Activated naive CD8-positive, alpha-beta T cell (primary cell): Measurements from ENCODE around the gene RIMS3.

ENCODE experiments used
- H3K27ac Mint-ChIP-seq: one replicate; pipeline ENCODE4 v1.8.0; 2021; ENCODE audit warnings: mixed read lengths
- H3K27me3 Mint-ChIP-seq: one replicate; pipeline ENCODE4 v1.8.0; 2021; ENCODE audit warnings: mixed read lengths
- H3K36me3 Mint-ChIP-seq: one replicate; pipeline ENCODE4 v1.8.0; 2021; ENCODE audit warnings: mixed read lengths
- H3K4me1 Mint-ChIP-seq: one replicate; pipeline ENCODE4 v1.8.0; 2021; ENCODE audit warnings: low read depth, mixed read lengths
- H3K4me3 Mint-ChIP-seq: one replicate; pipeline ENCODE4 v1.8.0; 2021; ENCODE audit warnings: mild to moderate bottlenecking, mixed read lengths
- H3K9me3 Mint-ChIP-seq: one replicate; pipeline ENCODE4 v1.8.0; 2021; ENCODE audit warnings: low read depth, mixed read lengths

The RIMS3 gene

DNA sequence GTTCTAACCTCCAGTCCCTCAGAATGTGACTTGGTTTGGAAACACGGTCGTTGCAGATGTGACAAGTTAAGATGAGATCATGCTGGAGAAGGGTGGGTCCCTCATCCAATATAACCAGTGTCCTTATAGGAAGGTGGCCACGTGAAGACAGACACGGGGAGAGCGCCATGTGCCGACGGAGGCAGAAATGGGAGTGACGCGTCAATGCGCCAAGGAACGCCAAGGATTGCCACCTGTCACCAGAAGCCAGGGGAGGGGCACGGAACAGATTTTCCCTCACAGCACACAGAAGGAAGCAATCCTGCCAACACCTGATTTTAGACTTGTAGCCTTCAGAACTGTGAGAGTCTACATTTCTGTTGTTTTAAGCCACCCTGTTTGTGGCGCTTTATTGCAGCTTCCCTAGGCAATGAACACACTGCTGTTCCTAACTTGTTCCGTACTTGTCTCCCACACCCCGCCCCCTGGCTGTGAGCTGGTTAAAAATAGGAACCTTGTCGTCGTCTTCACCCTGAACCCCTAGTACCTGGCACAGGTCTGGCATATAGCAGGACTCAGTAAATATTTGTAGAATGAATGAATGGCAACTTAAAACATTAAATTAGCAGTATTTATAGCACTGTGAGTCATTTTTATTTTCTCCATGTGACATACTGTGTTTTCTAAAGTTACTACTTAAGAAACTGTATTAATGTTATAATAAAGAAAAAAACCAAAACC is 14.2 kb downstream of the RIMS3 start:
- Mint-ChIP-seq H3K4me1 (peaks cover 11% of the 10 kb centered on the region), H3K9me3 (no peaks in the 10 kb centered on the region), H3K27me3 (peaks cover 6% of the 10 kb centered on the region), H3K27ac (no peak overlapping the region), H3K36me3 (peaks cover 5% of the 10 kb centered on the region), H3K4me3 (no peak overlapping the region)

DNA sequence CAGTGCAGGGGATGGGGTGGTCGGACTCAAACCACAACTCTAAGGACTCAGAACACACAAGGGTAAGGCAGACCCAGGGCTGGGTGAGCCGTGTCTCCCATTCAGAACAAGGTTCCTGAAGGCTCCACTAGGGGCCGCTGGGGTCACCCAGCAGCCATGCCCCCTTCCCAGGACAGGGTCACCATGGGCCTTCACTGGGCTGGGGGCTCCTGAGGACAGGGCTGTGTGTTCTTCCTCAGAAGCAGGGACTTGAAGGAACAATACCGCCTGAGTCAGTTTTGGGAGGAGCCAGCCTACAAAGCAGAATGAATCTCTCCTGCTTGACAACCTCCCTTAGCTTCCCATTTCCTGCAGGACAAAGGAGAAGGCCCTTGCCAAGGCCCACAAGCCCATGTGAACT is 15.4 kb downstream of the RIMS3 start:
- Mint-ChIP-seq H3K4me3 (no peak overlapping the region), H3K27ac (no peak overlapping the region), H3K36me3 (peaks cover 10% of the 10 kb centered on the region), H3K4me1 (peaks cover 11% of the 10 kb centered on the region), H3K27me3 (peaks cover 6% of the 10 kb centered on the region), H3K9me3 (no peaks in the 10 kb centered on the region)

DNA sequence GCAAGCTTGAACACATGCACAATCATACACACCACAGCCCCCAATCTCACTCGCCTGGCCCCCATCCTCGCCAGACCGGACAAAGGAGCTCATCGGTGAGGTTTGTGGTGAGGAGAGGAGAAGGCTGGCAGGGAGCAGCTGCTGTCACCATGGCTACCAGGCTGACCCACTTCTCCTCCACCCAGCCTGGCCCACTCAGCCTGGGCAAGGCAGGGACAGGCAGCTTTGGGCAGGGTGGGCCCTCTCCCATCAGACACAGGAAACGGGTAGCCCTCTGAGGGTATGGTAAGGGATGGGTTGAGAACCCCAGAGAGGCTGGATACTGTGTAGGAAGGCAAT is 15.9 kb downstream of the RIMS3 start:
- peaks cover 6% of the 10 kb centered on the region for H3K27me3 Mint-ChIP-seq
- H3K36me3 Mint-ChIP-seq = peaks cover 11% of the 10 kb centered on the region
- H3K4me1 Mint-ChIP-seq = peaks cover 11% of the 10 kb centered on the region
- H3K27ac Mint-ChIP-seq = no peak overlapping the region
- no peak overlapping the region for H3K4me3 Mint-ChIP-seq
- no peaks in the 10 kb centered on the region for H3K9me3 Mint-ChIP-seq

DNA sequence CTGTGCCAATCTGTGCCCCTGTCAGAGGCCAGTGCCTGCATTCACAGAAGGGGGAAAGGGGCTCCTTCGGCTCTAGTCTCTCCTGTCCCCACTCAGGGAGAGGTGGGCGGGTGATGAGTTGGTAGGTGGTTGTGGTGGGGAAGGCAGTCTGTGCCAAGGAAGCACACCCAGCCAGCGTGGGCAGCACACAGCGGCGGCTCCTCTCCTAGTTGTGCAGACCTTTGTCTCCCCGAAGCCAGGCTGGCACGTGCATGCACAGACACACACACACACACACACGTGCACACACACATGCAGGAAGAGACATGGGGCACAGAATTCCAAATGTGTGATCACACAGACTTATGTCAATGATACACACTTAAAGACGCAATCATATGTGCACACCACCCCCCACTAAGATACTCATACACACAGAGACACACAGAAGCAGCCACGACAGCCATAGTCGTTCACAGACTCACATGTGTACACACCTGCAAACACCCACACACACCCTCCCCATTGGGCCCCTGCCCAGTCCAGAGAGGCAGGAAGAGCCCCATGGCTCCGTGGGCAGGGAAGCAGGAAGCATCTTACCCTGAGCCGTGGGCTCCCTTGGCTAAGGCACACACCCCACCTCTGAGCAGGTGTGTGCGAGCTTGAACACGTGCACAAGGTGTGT is 16.4 kb downstream of the RIMS3 start:
- Mint-ChIP-seq H3K27me3 (peaks cover 2% of the 10 kb centered on the region), H3K4me1 (peaks cover 11% of the 10 kb centered on the region), H3K27ac (no peak overlapping the region), H3K4me3 (no peak overlapping the region), H3K36me3 (peaks cover 11% of the 10 kb centered on the region), H3K9me3 (no peaks in the 10 kb centered on the region)

DNA sequence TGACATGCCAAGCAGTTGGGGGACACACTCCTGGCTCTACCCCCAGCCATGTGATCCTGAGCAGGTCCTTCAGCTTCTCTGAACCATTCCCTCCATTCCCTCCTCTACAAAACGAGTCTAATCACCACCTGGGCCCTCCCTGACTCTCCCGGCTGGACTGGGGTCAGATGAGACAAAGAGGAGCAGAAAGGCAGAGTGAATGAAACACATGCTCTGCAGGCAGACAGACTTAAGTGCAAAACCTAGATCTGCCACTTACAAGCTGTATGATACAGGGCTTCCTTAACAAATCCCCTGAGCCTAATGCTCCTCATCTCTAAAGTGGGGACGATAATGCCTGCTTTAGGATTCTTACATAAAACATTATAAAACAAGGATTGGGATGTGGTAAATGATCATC is 17.3 kb downstream of the RIMS3 start:
- peaks cover 2% of the 10 kb centered on the region for H3K27me3 Mint-ChIP-seq
- no peaks in the 10 kb centered on the region for H3K9me3 Mint-ChIP-seq
- H3K27ac Mint-ChIP-seq = no peak overlapping the region
- H3K4me1 Mint-ChIP-seq = peaks cover 11% of the 10 kb centered on the region
- no peak overlapping the region for H3K4me3 Mint-ChIP-seq
- H3K36me3 Mint-ChIP-seq = peaks cover 11% of the 10 kb centered on the region

DNA sequence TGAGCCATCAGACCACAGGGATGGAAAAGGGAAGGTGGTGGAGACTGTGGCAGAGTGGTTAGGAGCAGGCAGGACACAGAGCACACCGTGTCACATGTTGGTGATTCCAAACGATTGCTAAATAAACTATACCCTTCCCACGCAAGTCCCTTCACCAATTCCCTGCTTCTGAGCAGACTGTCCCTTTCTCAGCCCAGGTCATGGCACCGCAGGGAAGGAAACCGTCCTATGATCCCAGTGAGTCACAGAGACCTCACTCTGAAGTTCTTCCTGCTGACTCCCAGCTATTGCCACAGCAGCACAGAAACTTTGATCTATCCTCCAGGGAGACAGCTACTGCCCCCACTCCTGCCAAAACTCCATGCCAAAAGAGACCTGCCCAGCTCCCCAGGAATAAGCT is 19.2 kb downstream of the RIMS3 start:
- Mint-ChIP-seq H3K4me1 (peaks cover 13% of the 10 kb centered on the region), H3K4me3 (no peak overlapping the region), H3K36me3 (peaks cover 11% of the 10 kb centered on the region), H3K27ac (no peak overlapping the region), H3K27me3 (peaks cover 2% of the 10 kb centered on the region), H3K9me3 (no peaks in the 10 kb centered on the region)

DNA sequence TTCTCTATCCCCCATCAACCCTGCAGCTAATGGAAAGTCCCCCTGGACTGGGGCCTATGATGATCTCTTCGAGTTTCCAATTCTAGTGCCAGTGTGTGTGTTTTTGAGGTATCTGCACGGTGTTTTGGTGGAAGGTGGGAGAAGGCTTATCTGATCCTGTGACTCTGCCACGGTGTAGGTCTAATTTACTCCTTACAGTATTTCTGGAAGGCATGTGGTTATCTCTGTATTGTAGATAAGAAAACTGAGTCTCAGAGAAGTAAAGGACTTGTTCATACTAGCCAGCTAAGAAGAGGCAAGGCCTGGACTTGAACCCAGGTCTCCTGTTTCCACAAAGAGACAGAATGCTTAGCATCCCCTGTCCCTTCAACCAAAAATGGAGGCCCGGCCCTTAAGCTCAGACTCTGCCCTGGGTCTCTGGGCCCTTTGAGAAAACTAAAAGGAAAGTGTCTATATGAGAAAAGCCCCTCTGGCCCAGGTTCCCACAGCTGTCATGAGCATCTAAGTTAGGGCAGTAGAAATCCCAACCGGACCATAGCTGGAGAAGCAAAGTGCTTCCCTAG is 20.3 kb downstream of the RIMS3 start:
- H3K36me3 Mint-ChIP-seq = peaks cover 11% of the 10 kb centered on the region
- no peaks in the 10 kb centered on the region for H3K9me3 Mint-ChIP-seq
- H3K4me1 Mint-ChIP-seq = peaks cover 24% of the 10 kb centered on the region
- H3K4me3 Mint-ChIP-seq = no peak overlapping the region
- H3K27ac Mint-ChIP-seq = no peak overlapping the region
- H3K27me3 Mint-ChIP-seq = peaks cover under 1% of the 10 kb centered on the region

DNA sequence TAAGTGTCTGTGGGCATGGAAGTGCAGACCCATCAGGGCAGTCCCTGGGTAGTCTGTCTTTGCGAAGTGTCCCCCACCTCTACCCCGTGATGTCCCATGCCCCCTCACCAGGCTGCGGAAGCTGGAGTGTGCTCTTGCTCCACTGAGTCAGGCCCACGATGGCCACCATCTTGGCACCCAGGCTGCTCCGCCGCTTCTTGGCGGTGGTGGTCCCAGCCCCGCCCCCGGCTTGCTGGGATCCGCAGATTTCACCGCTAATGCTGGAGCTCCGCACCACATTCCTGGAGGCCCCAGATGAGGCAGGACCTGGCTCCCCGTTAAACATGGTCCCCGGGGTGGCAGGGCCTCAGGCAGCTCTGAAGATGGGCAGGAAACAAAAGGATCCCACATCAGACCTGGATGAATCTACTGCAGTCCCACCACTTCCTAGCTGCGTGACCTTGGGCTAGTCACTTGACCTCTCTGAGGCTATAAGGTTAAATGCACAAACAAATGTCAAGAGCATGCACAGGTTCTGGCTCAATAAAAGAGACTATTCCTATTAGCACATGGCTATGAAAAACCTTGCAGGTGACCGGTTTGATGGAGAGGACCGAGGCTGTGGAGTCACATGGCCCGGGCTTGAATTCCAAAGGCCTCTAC is 23.8 kb downstream of the RIMS3 start:
- H3K27ac Mint-ChIP-seq = no peak overlapping the region
- H3K27me3 Mint-ChIP-seq = no peaks in the 10 kb centered on the region
- H3K9me3 Mint-ChIP-seq = no peaks in the 10 kb centered on the region
- peaks cover 26% of the 10 kb centered on the region for H3K4me1 Mint-ChIP-seq
- H3K36me3 Mint-ChIP-seq = peaks cover 7% of the 10 kb centered on the region
- no peak overlapping the region for H3K4me3 Mint-ChIP-seq

DNA sequence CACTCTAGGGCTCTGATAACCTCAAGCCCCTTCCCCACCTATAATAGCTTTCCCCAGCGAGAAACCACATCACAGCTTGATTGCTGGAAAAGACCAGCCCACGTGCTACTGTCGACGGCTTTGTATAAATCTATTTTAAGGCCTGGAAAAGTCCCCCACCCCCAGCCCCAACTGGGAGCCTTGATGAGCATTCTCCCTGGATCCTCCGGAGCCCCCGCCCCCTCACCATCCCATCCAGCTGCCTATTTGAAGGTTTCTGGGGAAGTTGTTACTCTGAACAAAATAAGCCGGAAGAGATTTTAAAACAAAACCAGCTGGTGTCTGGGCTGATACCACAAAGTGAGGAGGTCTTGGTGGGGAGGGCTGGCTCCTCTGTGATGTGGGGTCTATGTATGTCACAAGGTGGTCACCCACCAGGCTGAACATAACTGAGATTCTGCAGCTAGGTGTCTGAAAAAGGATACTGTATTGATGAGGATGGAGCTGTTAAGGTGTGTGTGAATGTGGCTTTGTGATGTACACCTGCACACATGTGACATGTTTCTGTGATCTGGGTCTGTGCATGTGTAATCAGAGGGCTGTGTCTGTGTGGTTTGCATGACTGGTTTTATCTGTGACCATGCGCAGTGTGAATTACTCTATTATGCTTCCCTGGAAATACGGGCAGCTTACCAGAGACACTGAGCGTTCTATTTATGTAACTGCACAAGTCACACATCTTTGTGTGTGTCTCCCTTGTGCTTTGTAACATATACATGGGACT is 25.0 kb downstream of the RIMS3 start:
- Mint-ChIP-seq H3K4me1 (peaks cover 26% of the 10 kb centered on the region), H3K27me3 (no peaks in the 10 kb centered on the region), H3K9me3 (no peaks in the 10 kb centered on the region), H3K4me3 (peak overlapping the region; percentile 4), H3K27ac (no peak overlapping the region), H3K36me3 (peaks cover 2% of the 10 kb centered on the region)

DNA sequence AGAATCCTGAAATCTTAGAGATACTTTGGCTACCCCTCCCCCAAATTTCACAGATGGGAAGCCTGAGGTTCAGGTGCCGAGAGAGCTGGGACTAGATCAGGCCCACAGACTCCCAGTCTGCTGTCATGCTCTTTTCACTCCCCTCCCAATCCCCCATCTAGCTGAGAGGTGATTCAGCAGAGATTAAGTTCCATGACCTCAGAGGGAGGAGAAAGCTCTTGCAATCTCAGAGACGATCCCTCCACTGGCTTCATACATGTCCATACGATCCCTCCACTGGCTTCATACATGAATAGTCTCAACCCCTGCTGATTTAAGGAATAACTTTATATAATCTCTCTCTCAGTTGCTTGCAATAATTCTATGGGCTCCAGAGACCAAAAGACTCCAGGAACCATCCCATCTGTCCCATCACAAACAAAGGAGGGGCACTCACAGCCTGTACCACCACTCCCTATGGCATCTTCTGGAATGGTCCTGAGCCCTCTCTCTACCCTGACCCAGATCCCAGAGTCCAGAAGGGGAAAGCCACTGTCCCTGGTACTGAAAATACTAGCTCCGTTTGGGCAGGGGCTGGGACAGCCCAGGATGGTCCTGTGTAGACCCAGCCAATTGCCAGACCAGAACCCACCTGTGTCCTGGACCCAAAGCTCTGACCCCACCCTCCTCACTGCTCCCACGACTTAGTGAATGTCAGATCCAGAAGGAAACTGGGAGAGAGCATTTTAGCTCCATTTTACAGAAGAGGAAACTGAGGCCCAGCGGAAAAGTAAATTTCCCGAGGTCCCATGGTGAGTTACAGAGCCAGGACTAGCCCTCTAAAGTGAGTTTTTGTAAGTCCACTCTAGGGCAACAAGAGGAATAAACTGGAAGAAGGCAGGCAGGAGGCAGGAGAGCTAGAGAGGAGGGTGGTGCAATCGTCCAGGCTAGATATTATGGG is 27.1 kb downstream of the RIMS3 start:
- Mint-ChIP-seq H3K27me3 (no peaks in the 10 kb centered on the region), H3K27ac (no peak overlapping the region), H3K4me1 (peaks cover 35% of the 10 kb centered on the region), H3K36me3 (no peaks in the 10 kb centered on the region), H3K9me3 (no peaks in the 10 kb centered on the region), H3K4me3 (no peak overlapping the region)

DNA sequence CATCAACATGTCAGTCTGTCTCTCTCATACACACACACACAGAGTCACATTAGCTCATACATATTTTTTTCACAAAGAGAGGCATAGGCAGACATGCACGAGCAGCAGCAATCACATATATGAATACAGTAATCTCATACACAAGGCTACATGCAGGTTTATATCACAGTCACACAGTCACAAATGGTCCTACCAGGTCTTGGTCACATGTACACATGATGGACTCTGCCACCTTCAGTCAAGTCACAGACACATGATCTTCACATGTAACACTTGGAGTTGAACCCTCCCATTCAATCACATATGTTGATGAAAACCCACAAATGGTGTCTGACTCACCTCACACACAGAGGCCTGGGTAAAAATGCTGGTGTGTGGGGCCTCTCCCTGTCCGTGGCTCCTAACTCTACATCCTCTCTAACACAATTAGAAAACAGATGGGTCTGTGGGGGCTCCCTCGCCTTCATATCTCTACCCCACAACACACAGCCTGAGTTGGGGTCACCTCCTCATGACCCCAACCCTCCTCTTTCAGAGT is 27.9 kb downstream of the RIMS3 start:
- H3K4me3 Mint-ChIP-seq = no peak overlapping the region
- no peaks in the 10 kb centered on the region for H3K36me3 Mint-ChIP-seq
- peaks cover 35% of the 10 kb centered on the region for H3K4me1 Mint-ChIP-seq
- no peaks in the 10 kb centered on the region for H3K9me3 Mint-ChIP-seq
- H3K27ac Mint-ChIP-seq = no peak overlapping the region
- no peaks in the 10 kb centered on the region for H3K27me3 Mint-ChIP-seq

DNA sequence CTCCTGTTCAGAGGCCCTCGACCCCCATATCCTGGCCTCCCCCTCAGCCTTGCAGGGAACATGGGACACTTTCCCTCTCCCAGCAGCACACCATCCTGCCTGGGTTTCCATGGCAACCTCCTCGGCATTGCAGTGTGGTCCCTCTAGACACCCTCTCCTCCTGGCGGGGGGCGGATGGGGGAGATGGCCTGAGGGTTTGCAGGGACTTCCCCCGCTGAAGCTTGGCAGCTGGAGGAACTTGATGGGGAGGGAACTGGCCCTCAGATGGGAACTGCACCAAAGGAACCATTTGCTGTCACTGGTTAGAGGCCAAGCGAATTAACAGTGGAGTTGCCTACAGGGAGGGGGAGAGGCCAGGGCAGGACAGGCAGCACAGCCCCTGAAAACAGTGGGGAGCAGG is 28.7 kb downstream of the RIMS3 start:
- H3K36me3 Mint-ChIP-seq = no peaks in the 10 kb centered on the region
- H3K27me3 Mint-ChIP-seq = no peaks in the 10 kb centered on the region
- no peaks in the 10 kb centered on the region for H3K9me3 Mint-ChIP-seq
- no peak overlapping the region for H3K4me3 Mint-ChIP-seq
- no peak overlapping the region for H3K27ac Mint-ChIP-seq
- H3K4me1 Mint-ChIP-seq = peaks cover 35% of the 10 kb centered on the region

DNA sequence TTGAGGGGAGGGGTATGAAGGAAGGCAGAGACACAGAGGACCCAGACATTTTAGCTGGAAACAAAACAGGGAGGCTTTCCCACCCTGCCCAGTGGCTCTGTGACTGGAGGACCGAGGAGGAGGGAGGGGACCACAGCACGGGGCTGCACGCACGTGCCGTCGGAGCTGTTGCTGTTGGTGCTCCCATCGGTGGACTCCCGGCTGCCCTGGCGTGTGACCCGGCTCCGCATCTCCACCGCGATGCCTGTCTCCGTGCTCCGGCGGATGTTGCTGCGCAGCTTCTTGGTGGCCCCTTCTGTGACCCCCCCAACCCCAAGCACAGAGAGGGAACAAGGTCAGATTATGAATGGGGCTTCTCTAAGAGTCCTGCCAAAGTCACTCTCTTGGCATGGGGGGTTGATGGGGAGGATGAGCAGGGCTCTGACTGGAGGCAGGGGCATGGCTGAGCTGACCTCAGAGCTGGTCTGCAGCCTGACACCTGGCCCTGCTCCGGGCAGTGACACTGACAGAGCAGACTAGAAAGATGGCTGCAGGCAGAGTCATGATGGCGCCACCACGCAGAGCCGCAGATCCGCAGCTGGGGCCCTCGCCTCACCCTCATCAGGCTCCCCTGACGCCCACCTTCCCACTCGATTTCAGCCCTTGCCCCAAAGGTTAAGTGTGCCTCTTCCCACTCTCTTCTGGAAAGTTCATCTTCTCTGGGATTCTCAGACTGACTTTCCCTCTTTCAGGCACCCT is 29.6 kb downstream of the RIMS3 start:
- no peaks in the 10 kb centered on the region for H3K36me3 Mint-ChIP-seq
- no peaks in the 10 kb centered on the region for H3K27me3 Mint-ChIP-seq
- H3K4me1 Mint-ChIP-seq = peaks cover 30% of the 10 kb centered on the region
- H3K4me3 Mint-ChIP-seq = no peak overlapping the region
- no peaks in the 10 kb centered on the region for H3K9me3 Mint-ChIP-seq
- no peak overlapping the region for H3K27ac Mint-ChIP-seq
